CD4-positive, alpha-beta T cell (primary cell): ENCODE results near the gene XPR1. TPM values are rescaled to one million over a fixed set of nuclear protein-coding genes. Genes with fewer than 3 reads are reported as not detected.

Experiments used
- ATAC-seq: fragments of 200-7000 bp; cut with Tn5 transposase; one replicate; pipeline ENCODE4 v1.10.0; 2022; ENCODE audit warnings: mild to moderate bottlenecking; ENCODE audit not compliant: poor library complexity
- CTCF ChIA-PET: fragments of 350-600 bp; sonication (Branson Sonifier 250); formaldehyde crosslinking; loops from one replicate; lab custom pipeline; 2021; ENCODE audit warnings: antibody characterized with exemption, inconsistent platforms; lab: Charles Lee
- POLR2A ChIA-PET: fragments of 350-600 bp; sonication (Branson Sonifier 250); formaldehyde crosslinking; loops from one replicate; lab custom pipeline; 2021; ENCODE audit warnings: antibody characterized with exemption, inconsistent platforms; lab: Charles Lee
- DNase-seq, 14 experiments: peaks; one replicate each; pipeline ENCODE4 v3.0.0-alpha.2; 2013 to 2020; ENCODE audit warnings: mixed read lengths in 2 of 14
- H3K27ac ChIP-seq, 2 donors: one replicate each; pipeline versions ENCODE4 v1.5.1 to v1.7.0; 2013; ENCODE audit warnings: low read length in 2 of 2, low read depth in 1 of 2, mild to moderate bottlenecking in 1 of 2
- H3K27me3 ChIP-seq, 2 experiments: 1 replicate in 1 of 2; 2 replicates in 1 of 2; pipeline versions ENCODE4 v1.6.1 to v1.7.0; 2013; ENCODE audit warnings: low read length in 2 of 2, control low read depth in 1 of 2, mild to moderate bottlenecking in 1 of 2, moderate library complexity in 1 of 2; ENCODE audit not compliant: insufficient read depth in 2 of 2, control insufficient read depth in 1 of 2
- H3K36me3 ChIP-seq: one replicate; pipeline ENCODE4 v1.6.1; 2013; ENCODE audit warnings: low read length, control low read depth; ENCODE audit not compliant: insufficient read depth
- H3K4me1 ChIP-seq: one replicate; pipeline ENCODE4 v1.6.1; 2013; ENCODE audit warnings: low read length, control low read depth; ENCODE audit not compliant: insufficient read depth
- H3K4me3 ChIP-seq: one replicate; pipeline ENCODE4 v1.5.1; 2013; ENCODE audit warnings: mild to moderate bottlenecking, low read length, moderate library complexity
- H3K9me3 ChIP-seq, 2 experiments: 1 replicate in 1 of 2; 2 replicates in 1 of 2; pipeline versions ENCODE4 v1.6.1 to v1.7.0; 2013; ENCODE audit warnings: low read length in 2 of 2, mild to moderate bottlenecking in 2 of 2, control low read depth in 1 of 2, moderate library complexity in 1 of 2; ENCODE audit not compliant: control insufficient read depth in 1 of 2, insufficient read depth in 1 of 2
- H3K27ac Mint-ChIP-seq: one replicate; pipeline ENCODE4 v1.8.0; 2020; ENCODE audit warnings: mixed read lengths
- H3K27me3 Mint-ChIP-seq: one replicate; pipeline ENCODE4 v1.8.0; 2021; ENCODE audit warnings: mixed read lengths
- H3K36me3 Mint-ChIP-seq: one replicate; pipeline ENCODE4 v1.8.0; 2021; ENCODE audit warnings: low read depth, mixed read lengths
- H3K4me1 Mint-ChIP-seq: one replicate; pipeline ENCODE4 v1.8.0; 2021; ENCODE audit warnings: low read depth, mixed read lengths
- H3K4me3 Mint-ChIP-seq: one replicate; pipeline ENCODE4 v1.8.0; 2020; ENCODE audit warnings: mild to moderate bottlenecking, mixed read lengths
- H3K9me3 Mint-ChIP-seq: one replicate; pipeline ENCODE4 v1.8.0; 2020; ENCODE audit warnings: mixed read lengths
- CTCF ChIP-seq: fragments of 200-600 bp; IDR thresholded peaks from one replicate; pipeline ENCODE4 v1.8.0; 2022; ENCODE audit warnings: antibody characterized with exemption, mild to moderate bottlenecking
- intact Hi-C, 2 experiments: fragments of 100-400 bp; cut with DNase I in 1 of 2; cut with micrococcal nuclease in 1 of 2; formaldehyde crosslinking; loops; one replicate each; pipeline versions ENCODE4 v1.15.1 to v1.9.0; 2023 to 2025; cut with DNase I, micrococcal nuclease
- total RNA-seq, 174 experiments: library from RNA in 2 of 174; stranded (reverse) in 2 of 174; gene quantifications; one replicate each; pipeline ENCODE4 v1.2.3 and lab custom pipeline; 2021 to 2026

Gene XPR1
- total RNA-seq, 2 experiments from 2014 or later = 13.7 TPM

- Mint-ChIP-seq H3K27me3 (no peaks in the 10 kb centered on the region), H3K4me3 (no peak overlapping the region), H3K36me3 (peaks cover 95% of the 10 kb centered on the region), H3K9me3 (peaks cover 21% of the 10 kb centered on the region), H3K4me1 (peaks cover 4% of the 10 kb centered on the region), H3K27ac (no peak overlapping the region)
- Histone ChIP-seq H3K27ac (no peak overlapping the region), H3K9me3 (peaks cover 47 to 54% of the 10 kb centered on the region in 2 experiments), H3K27me3 (no peaks in the 10 kb centered on the region), H3K4me1 (peaks cover 4% of the 10 kb centered on the region), H3K36me3 (peaks cover 7% of the 10 kb centered on the region), H3K4me3 (no peak overlapping the region)
- POLR2A ChIA-PET = no interaction called here
- intact Hi-C loops = loop anchor here in 1 of 2 experiments (10.0 kb wide), 1 partner anchor 58 kb away; no protein-coding TSS in a partner anchor
- no peak for DNase-seq
- no peak for ATAC-seq
- TF ChIP-seq CTCF = no peak
- CTCF ChIA-PET = no interaction called here
Measured at GRCh38 chr1:180662709-180663108, 30.9 kb downstream of the XPR1 start.

- Mint-ChIP-seq H3K27ac (no peak overlapping the region), H3K4me1 (peaks cover 24% of the 10 kb centered on the region), H3K27me3 (no peaks in the 10 kb centered on the region), H3K4me3 (no peak overlapping the region), H3K36me3 (peaks cover 93% of the 10 kb centered on the region), H3K9me3 (peaks cover 23% of the 10 kb centered on the region)
- POLR2A ChIA-PET = no interaction called here
- no peak overlapping the region for H3K4me3 ChIP-seq
- CTCF ChIA-PET = no interaction called here
- intact Hi-C loops = no loop called here
- ATAC-seq (no peak), DNase-seq (no peak)
- no peaks in the 10 kb centered on the region for H3K4me1 ChIP-seq
- H3K36me3 ChIP-seq = no peaks in the 10 kb centered on the region
- TF ChIP-seq CTCF = no peak
- peaks cover 18 to 32% of the 10 kb centered on the region in 2 experiments for H3K9me3 ChIP-seq
- no peaks in the 10 kb centered on the region for H3K27me3 ChIP-seq
- H3K27ac ChIP-seq = no peak overlapping the region
Measured at GRCh38 chr1:180670681-180671080, 38.9 kb downstream of the XPR1 start.

- H3K4me1 ChIP-seq = no peaks in the 10 kb centered on the region
- DNase-seq = no peak
- no peak overlapping the region for H3K4me3 ChIP-seq
- H3K27me3 Mint-ChIP-seq = no peaks in the 10 kb centered on the region
- TF ChIP-seq CTCF = no peak
- no peaks in the 10 kb centered on the region for H3K27me3 ChIP-seq
- H3K4me3 Mint-ChIP-seq = no peak overlapping the region
- POLR2A ChIA-PET = no interaction called here
- H3K9me3 ChIP-seq = peaks cover 14 to 25% of the 10 kb centered on the region in 2 experiments
- peaks cover 93% of the 10 kb centered on the region for H3K36me3 Mint-ChIP-seq
- H3K4me1 Mint-ChIP-seq = peaks cover 24% of the 10 kb centered on the region
- H3K9me3 Mint-ChIP-seq = peaks cover 17% of the 10 kb centered on the region
- no peak for ATAC-seq
- intact Hi-C loops = no loop called here
- H3K27ac ChIP-seq = no peak overlapping the region
- H3K27ac Mint-ChIP-seq = no peak overlapping the region
- H3K36me3 ChIP-seq = no peaks in the 10 kb centered on the region
- CTCF ChIA-PET = no interaction called here
Measured at GRCh38 chr1:180672105-180672504, 40.3 kb downstream of the XPR1 start.
